OCI-LY7 (cell line): ENCODE measurements around the gene PRELID3B.

Source experiments
- CTCF ChIP-seq: fragments of 200-600 bp; sonication (generic); conservative IDR thresholded peaks from 2 replicates; pipeline ENCODE4 v1.5.1; 2014; ENCODE audit warnings: mild to moderate bottlenecking, antibody characterized with exemption, low read length, moderate library complexity, mixed read lengths
- EZH2phosphoT487 ChIP-seq: fragments of 200-600 bp; sonication (generic); IDR thresholded peaks from 2 replicates; pipeline ENCODE4 v1.6.1; 2018; ENCODE audit warnings: low read depth, borderline replicate concordance, mild to moderate bottlenecking, mixed run types, antibody characterized with exemption, low read length, moderate library complexity, mixed read lengths

GRCh38 chr20:58988565-58988882, 54.1 kb downstream of the PRELID3B start:
- no peak for TF ChIP-seq CTCF
- TF ChIP-seq EZH2phosphoT487 = no peak
